HCT116 (cell line): ENCODE measurements around the gene CDH23. TPM values are rescaled to one million over a fixed set of nuclear protein-coding genes. Genes with fewer than 3 reads are reported as not detected.

Source experiments
- ATAC-seq: fragments of 200-7000 bp; cut with Tn5 transposase; 2 replicates; pipeline ENCODE4 v1.9.1; 2020; ENCODE audit warnings: mild to moderate bottlenecking, moderate library complexity
- BruUV-seq: library from RNA; stranded (reverse); fragments of 400-500 nt; replicated peaks from 2 replicates; lab custom pipeline; 2021; lab: Mats Ljungman, UMichigan
- CTCF ChIA-PET: fragments of 300-600 bp; sonication (Branson Sonifier 250); formaldehyde crosslinking; loops from one replicate; lab custom pipeline; 2021; ENCODE audit warnings: antibody characterized with exemption; lab: Charles Lee
- POLR2A ChIA-PET: fragments of 300-600, 350-600 bp; sonication (Branson Sonifier 250); formaldehyde crosslinking; loops from one replicate; lab custom pipeline; 2021; ENCODE audit warnings: antibody characterized with exemption; lab: Charles Lee
- RAD21 ChIA-PET, 2 experiments: fragments of 300-600 bp; sonication (Branson Sonifier 250); formaldehyde crosslinking; loops; one replicate each; lab custom pipeline; 2023; ENCODE audit warnings: low total read pairs in 2 of 2; ENCODE audit not compliant: uncharacterized antibody in 2 of 2, unreplicated experiment in 2 of 2, low non-redundant PET in 1 of 2; lab: Charles Lee
- DNase-seq: peaks from one replicate; pipeline ENCODE4 v3.0.0-alpha.2; 2010; ENCODE audit warnings: low read depth, low spot score
- H2AFZ ChIP-seq: fragments of 200-600 bp; shearing (Covaris generic), sonication (generic); 2 replicates; pipeline ENCODE4 v1.6.1; 2017; ENCODE audit warnings: low read depth, mixed run types, mixed read lengths, antibody characterized with exemption, low read length; ENCODE audit not compliant: poor library complexity, severe bottlenecking
- H3K27ac ChIP-seq: 2 replicates; pipeline ENCODE4 v1.5.1; 2012; ENCODE audit warnings: low read depth, low read length
- H3K27me3 ChIP-seq: fragments of 200-600 bp; sonication (generic); 2 replicates; pipeline ENCODE4 v1.6.1; 2016; ENCODE audit warnings: mixed run types, low read length, mixed read lengths; ENCODE audit not compliant: insufficient read depth
- H3K36me3 ChIP-seq, 2 experiments: fragments of 200-500 bp in 1 of 2; fragments of 200-600 bp in 1 of 2; sonication (Bioruptor generic) in 1 of 2; sonication (generic) in 1 of 2; 2 replicates each; pipeline versions ENCODE4 v1.5.1 to v1.6.1; 2014 to 2016; ENCODE audit warnings: low read length in 2 of 2, inconsistent platforms in 1 of 2, mixed read lengths in 1 of 2, mixed run types in 1 of 2; ENCODE audit not compliant: insufficient read depth in 2 of 2, control insufficient read depth in 1 of 2
- H3K4me1 ChIP-seq, 2 experiments: fragments of 200-600 bp in 1 of 2; sonication (generic) in 1 of 2; 2 replicates each; pipeline versions ENCODE4 v1.5.1 to v1.6.1; 2012 to 2017; ENCODE audit warnings: low read length in 2 of 2, inconsistent platforms in 1 of 2, mild to moderate bottlenecking in 1 of 2, mixed read lengths in 1 of 2, mixed run types in 1 of 2, moderate library complexity in 1 of 2; ENCODE audit not compliant: insufficient read depth in 2 of 2, control insufficient read depth in 1 of 2
- H3K4me2 ChIP-seq: fragments of 200-600 bp; sonication (generic); 2 replicates; pipeline ENCODE4 v1.6.1; 2017; ENCODE audit warnings: mixed run types, low read length, mixed read lengths
- H3K4me3 ChIP-seq, 2 experiments: fragments of 200-600 bp in 1 of 2; sonication (generic) in 1 of 2; replicated peaks in 1 of 2; 2 replicates each; pipeline ENCODE4 v1.5.1; 2011 to 2016; ENCODE audit warnings: low read length in 2 of 2, control low read depth in 1 of 2, low read depth in 1 of 2, mild to moderate bottlenecking in 1 of 2, mixed read lengths in 1 of 2, mixed run types in 1 of 2
- H3K79me2 ChIP-seq: fragments of 200-600 bp; sonication (generic); 2 replicates; pipeline ENCODE4 v1.6.1; 2017; ENCODE audit warnings: mild to moderate bottlenecking, mixed run types, low read length, moderate library complexity, mixed read lengths; ENCODE audit not compliant: insufficient read depth
- H3K9ac ChIP-seq: fragments of 200-600 bp; sonication (generic); 2 replicates; pipeline ENCODE4 v1.6.1; 2016; ENCODE audit warnings: low read length, mixed read lengths
- H3K9me2 ChIP-seq: fragments of 200-600 bp; sonication (generic), shearing (Covaris generic); 2 replicates; pipeline ENCODE4 v1.6.1; 2017; ENCODE audit warnings: mixed run types, mild to moderate bottlenecking, moderate library complexity; ENCODE audit not compliant: insufficient read depth
- H3K9me3 ChIP-seq, 2 experiments: fragments of 200-500 bp in 1 of 2; fragments of 200-600 bp in 1 of 2; sonication (Bioruptor generic) in 1 of 2; sonication (generic) in 1 of 2; 2 replicates each; pipeline ENCODE4 v1.6.1; 2014 to 2017; ENCODE audit warnings: low read length in 2 of 2, mixed read lengths in 2 of 2, inconsistent platforms in 1 of 2, low read depth in 1 of 2, mild to moderate bottlenecking in 1 of 2, mixed run types in 1 of 2, moderate library complexity in 1 of 2; ENCODE audit not compliant: control insufficient read depth in 1 of 2, insufficient read depth in 1 of 2
- H4K20me1 ChIP-seq: fragments of 200-600 bp; sonication (generic), shearing (Covaris generic); 2 replicates; pipeline ENCODE4 v1.6.1; 2017; ENCODE audit warnings: mixed run types, mild to moderate bottlenecking, moderate library complexity; ENCODE audit not compliant: insufficient read depth
- ATF3 ChIP-seq: IDR thresholded peaks from 2 replicates; pipeline ENCODE4 v1.6.1; 2012
- CBX3 ChIP-seq: IDR thresholded peaks from 2 replicates; pipeline ENCODE4 v1.6.1; 2012; ENCODE audit warnings: low read depth
- ELF1 ChIP-seq: IDR thresholded peaks from 2 replicates; pipeline ENCODE4 v1.6.1; 2012; ENCODE audit warnings: low read depth, borderline replicate concordance
- EZH2phosphoT487 ChIP-seq: fragments of 200-600 bp; IDR thresholded peaks from 2 replicates; pipeline ENCODE4 v1.6.1; 2018; ENCODE audit warnings: antibody characterized with exemption, borderline replicate concordance
- JUND ChIP-seq: IDR thresholded peaks from 2 replicates; pipeline ENCODE4 v1.6.1; 2012
- POLR2A ChIP-seq: IDR thresholded peaks from 2 replicates; pipeline ENCODE4 v1.7.0; 2011; ENCODE audit warnings: borderline replicate concordance; ENCODE audit not compliant: insufficient read depth, insufficient read length; ENCODE audit errors: extremely low read depth
- RAD21 ChIP-seq: IDR thresholded peaks from 2 replicates; pipeline ENCODE4 v1.6.1; 2012; ENCODE audit warnings: low read depth, mild to moderate bottlenecking
- SP1 ChIP-seq: IDR thresholded peaks from 2 replicates; pipeline ENCODE4 v1.6.1; 2012; ENCODE audit warnings: low read depth
- SRF ChIP-seq: IDR thresholded peaks from 2 replicates; pipeline ENCODE4 v1.6.1; 2012; ENCODE audit warnings: low read depth
- TCF7L2 ChIP-seq: IDR thresholded peaks from 2 replicates; pipeline ENCODE4 v1.7.0; 2011; ENCODE audit warnings: borderline replicate concordance, inconsistent platforms; ENCODE audit not compliant: insufficient read depth, insufficient read length; ENCODE audit errors: extremely low read depth
- YY1 ChIP-seq: IDR thresholded peaks from 2 replicates; pipeline ENCODE4 v1.6.1; 2011; ENCODE audit warnings: low read length, low read depth, moderate library complexity, mild to moderate bottlenecking; ENCODE audit not compliant: insufficient replicate concordance; ENCODE audit errors: extremely low read depth
- ZNF274 ChIP-seq: fragments of 200-500 bp; sonication (Bioruptor generic); IDR thresholded peaks from 2 replicates; pipeline ENCODE4 v1.6.1; 2014; ENCODE audit warnings: mild to moderate bottlenecking, low read depth, low read length, inconsistent platforms
- intact Hi-C: fragments of 100-400 bp; cut with micrococcal nuclease; formaldehyde crosslinking; loops from 2 replicates; pipeline ENCODE4 v1.10.0; 2022
- total RNA-seq: library from RNA; stranded (reverse); gene quantifications from one replicate; pipeline ENCODE4 v1.2.1, GENCODE V29; 2021; ENCODE audit not compliant: unreplicated experiment
- TF ChIP-seq, protein P1 (sequence below): IDR thresholded peaks from 2 replicates; pipeline ENCODE4 v1.6.1; 2012; ENCODE audit warnings: low read depth
- TF ChIP-seq, protein P2 (sequence below): IDR thresholded peaks from 2 replicates; pipeline ENCODE4 v1.6.1; 2011; ENCODE audit warnings: mild to moderate bottlenecking, low read length, moderate library complexity; ENCODE audit not compliant: insufficient replicate concordance; ENCODE audit errors: extremely low read depth

CDH23 gene
- total RNA-seq, 1 experiment from 2014 or later: not detected

- TF ChIP-seq ATF3: no peak
- TF ChIP-seq JUND: no peak
- TF ChIP-seq, protein P1, sequence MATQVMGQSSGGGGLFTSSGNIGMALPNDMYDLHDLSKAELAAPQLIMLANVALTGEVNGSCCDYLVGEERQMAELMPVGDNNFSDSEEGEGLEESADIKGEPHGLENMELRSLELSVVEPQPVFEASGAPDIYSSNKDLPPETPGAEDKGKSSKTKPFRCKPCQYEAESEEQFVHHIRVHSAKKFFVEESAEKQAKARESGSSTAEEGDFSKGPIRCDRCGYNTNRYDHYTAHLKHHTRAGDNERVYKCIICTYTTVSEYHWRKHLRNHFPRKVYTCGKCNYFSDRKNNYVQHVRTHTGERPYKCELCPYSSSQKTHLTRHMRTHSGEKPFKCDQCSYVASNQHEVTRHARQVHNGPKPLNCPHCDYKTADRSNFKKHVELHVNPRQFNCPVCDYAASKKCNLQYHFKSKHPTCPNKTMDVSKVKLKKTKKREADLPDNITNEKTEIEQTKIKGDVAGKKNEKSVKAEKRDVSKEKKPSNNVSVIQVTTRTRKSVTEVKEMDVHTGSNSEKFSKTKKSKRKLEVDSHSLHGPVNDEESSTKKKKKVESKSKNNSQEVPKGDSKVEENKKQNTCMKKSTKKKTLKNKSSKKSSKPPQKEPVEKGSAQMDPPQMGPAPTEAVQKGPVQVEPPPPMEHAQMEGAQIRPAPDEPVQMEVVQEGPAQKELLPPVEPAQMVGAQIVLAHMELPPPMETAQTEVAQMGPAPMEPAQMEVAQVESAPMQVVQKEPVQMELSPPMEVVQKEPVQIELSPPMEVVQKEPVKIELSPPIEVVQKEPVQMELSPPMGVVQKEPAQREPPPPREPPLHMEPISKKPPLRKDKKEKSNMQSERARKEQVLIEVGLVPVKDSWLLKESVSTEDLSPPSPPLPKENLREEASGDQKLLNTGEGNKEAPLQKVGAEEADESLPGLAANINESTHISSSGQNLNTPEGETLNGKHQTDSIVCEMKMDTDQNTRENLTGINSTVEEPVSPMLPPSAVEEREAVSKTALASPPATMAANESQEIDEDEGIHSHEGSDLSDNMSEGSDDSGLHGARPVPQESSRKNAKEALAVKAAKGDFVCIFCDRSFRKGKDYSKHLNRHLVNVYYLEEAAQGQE: no peak
- TF ChIP-seq YY1: no peak
- no peak for TF ChIP-seq POLR2A
- no peak for TF ChIP-seq SP1
- TF ChIP-seq RAD21: no peak
- TF ChIP-seq TCF7L2: no peak
- no peak for TF ChIP-seq ZNF274
Measured at GRCh38 chr10:71437537-71438092, 40.9 kb downstream of the CDH23 start (continued).

DNA sequence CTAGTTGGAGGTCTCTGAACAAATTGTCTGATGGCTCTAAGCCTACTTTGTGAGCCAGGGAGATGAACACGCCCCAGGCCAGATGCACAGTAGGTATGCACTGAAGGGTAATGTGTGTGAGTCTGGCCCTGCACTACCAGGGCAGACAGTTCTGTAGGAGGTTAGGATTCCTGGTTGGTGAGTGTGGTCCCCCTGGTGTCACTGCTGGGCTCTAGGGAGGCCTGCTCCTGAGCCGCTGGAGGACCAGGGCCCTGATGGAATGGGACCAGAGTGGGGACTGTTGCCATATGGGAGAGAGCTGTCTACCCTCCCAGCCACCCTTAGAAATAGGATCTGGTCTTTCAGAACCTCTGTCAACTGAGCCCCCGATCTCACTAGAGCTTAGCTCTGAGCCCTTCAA lies 42.0 kb downstream of the CDH23 start:
- no peaks in the 10 kb centered on the region for H4K20me1 ChIP-seq
- no peak for TF ChIP-seq ELF1
- TF ChIP-seq EZH2phosphoT487: no peak
- no peak for TF ChIP-seq SRF
- TF ChIP-seq, protein P2, sequence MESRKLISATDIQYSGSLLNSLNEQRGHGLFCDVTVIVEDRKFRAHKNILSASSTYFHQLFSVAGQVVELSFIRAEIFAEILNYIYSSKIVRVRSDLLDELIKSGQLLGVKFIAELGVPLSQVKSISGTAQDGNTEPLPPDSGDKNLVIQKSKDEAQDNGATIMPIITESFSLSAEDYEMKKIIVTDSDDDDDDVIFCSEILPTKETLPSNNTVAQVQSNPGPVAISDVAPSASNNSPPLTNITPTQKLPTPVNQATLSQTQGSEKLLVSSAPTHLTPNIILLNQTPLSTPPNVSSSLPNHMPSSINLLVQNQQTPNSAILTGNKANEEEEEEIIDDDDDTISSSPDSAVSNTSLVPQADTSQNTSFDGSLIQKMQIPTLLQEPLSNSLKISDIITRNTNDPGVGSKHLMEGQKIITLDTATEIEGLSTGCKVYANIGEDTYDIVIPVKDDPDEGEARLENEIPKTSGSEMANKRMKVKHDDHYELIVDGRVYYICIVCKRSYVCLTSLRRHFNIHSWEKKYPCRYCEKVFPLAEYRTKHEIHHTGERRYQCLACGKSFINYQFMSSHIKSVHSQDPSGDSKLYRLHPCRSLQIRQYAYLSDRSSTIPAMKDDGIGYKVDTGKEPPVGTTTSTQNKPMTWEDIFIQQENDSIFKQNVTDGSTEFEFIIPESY: no peak
- no peak for TF ChIP-seq CBX3
- TF ChIP-seq, all 23 proteins: peak for 0
- Histone ChIP-seq H2AFZ (no peak overlapping the region), H3K4me1 (peaks cover 7 to 20% of the 10 kb centered on the region in 2 experiments; a peak in 3 of 4 replicates), H3K4me3 (no peak overlapping the region), H3K27me3 (no peaks in the 10 kb centered on the region), H3K9me3 (no peaks in the 10 kb centered on the region), H3K4me2 (no peak overlapping the region), H3K9ac (no peak overlapping the region), H3K27ac (no peak overlapping the region), H3K79me2 (no peaks in the 10 kb centered on the region), H3K9me2 (no peaks in the 10 kb centered on the region), H3K36me3 (no peaks in the 10 kb centered on the region)
- ATAC-seq: no peak
- RAD21 ChIA-PET: no interaction called here
- DNase-seq: no peak
- POLR2A ChIA-PET: no interaction called here
- intact Hi-C loops: no loop called here
- no TSS peak for BruUV-seq
- CTCF ChIA-PET: no interaction called here
